IPS-18c (cell line): ENCODE data around the gene TET2.

ENCODE experiments used
- H3K4me3 ChIP-seq: 2 replicates; pipeline ENCODE4 v1.7.0; 2013; ENCODE audit warnings: low read depth, mild to moderate bottlenecking, low read length, moderate library complexity; ENCODE audit not compliant: insufficient read depth
- H3K9me3 ChIP-seq: one replicate; pipeline ENCODE4 v1.6.1; 2013; ENCODE audit warnings: mild to moderate bottlenecking, low read length, moderate library complexity; ENCODE audit not compliant: control insufficient read depth, insufficient read depth

Gene TET2

GRCh38 chr4:105146276-105147015 lies at the start of gene TET2:
Gene TET2, plus strand, starts transcription at chr4:105146876. Its CDS starts 87,067 bp downstream, at chr4:105233943.
- Histone ChIP-seq H3K9me3 (no peaks in the 10 kb centered on the region), H3K4me3 (peak within 1 kb of the TSS; percentile 50)

GRCh38 chr4:105102016-105102415 lies 44.7 kb upstream of the TET2 start:
- Histone ChIP-seq H3K9me3 (no peaks in the 10 kb centered on the region), H3K4me3 (no peak overlapping the region)

- Histone ChIP-seq H3K9me3 (no peaks in the 10 kb centered on the region), H3K4me3 (no peak overlapping the region)
These were observed 40.2 kb upstream of the TET2 start for GRCh38 chr4:105106426-105106825.

- Histone ChIP-seq H3K9me3 (no peaks in the 10 kb centered on the region), H3K4me3 (no peak overlapping the region)
These were observed 39.4 kb upstream of the TET2 start for GRCh38 chr4:105107095-105107856.

GRCh38 chr4:105108971-105109370 lies 37.7 kb upstream of the TET2 start:
- Histone ChIP-seq H3K9me3 (no peaks in the 10 kb centered on the region), H3K4me3 (no peak overlapping the region)

- Histone ChIP-seq H3K9me3 (no peaks in the 10 kb centered on the region), H3K4me3 (no peak overlapping the region)
These were observed 34.4 kb upstream of the TET2 start for GRCh38 chr4:105112274-105112673.

GRCh38 chr4:105113800-105114199 lies 32.9 kb upstream of the TET2 start:
- no peak overlapping the region for H3K4me3 ChIP-seq
- no peaks in the 10 kb centered on the region for H3K9me3 ChIP-seq

- Histone ChIP-seq H3K4me3 (no peak overlapping the region), H3K9me3 (no peaks in the 10 kb centered on the region)
These were observed 29.9 kb upstream of the TET2 start for GRCh38 chr4:105116616-105117319.

GRCh38 chr4:105119356-105119755 lies 27.3 kb upstream of the TET2 start:
- H3K4me3 ChIP-seq: no peak overlapping the region
- H3K9me3 ChIP-seq: no peaks in the 10 kb centered on the region

GRCh38 chr4:105120626-105121025 lies 26.1 kb upstream of the TET2 start:
- H3K9me3 ChIP-seq: no peaks in the 10 kb centered on the region
- H3K4me3 ChIP-seq: no peak overlapping the region

GRCh38 chr4:105122350-105122749 lies 24.3 kb upstream of the TET2 start:
- Histone ChIP-seq H3K9me3 (no peaks in the 10 kb centered on the region), H3K4me3 (no peak overlapping the region)

GRCh38 chr4:105126311-105127169 lies 20.1 kb upstream of the TET2 start:
- no peaks in the 10 kb centered on the region for H3K9me3 ChIP-seq
- H3K4me3 ChIP-seq: no peak overlapping the region

GRCh38 chr4:105127170-105127445 lies 19.6 kb upstream of the TET2 start:
- no peaks in the 10 kb centered on the region for H3K9me3 ChIP-seq
- H3K4me3 ChIP-seq: no peak overlapping the region

GRCh38 chr4:105128208-105128607 lies 18.5 kb upstream of the TET2 start:
- H3K4me3 ChIP-seq: no peak overlapping the region
- no peaks in the 10 kb centered on the region for H3K9me3 ChIP-seq

GRCh38 chr4:105129286-105130040 lies 17.2 kb upstream of the TET2 start:
- Histone ChIP-seq H3K9me3 (no peaks in the 10 kb centered on the region), H3K4me3 (no peak overlapping the region)

GRCh38 chr4:105130945-105131344 lies 15.7 kb upstream of the TET2 start:
- Histone ChIP-seq H3K9me3 (no peaks in the 10 kb centered on the region), H3K4me3 (no peak overlapping the region)

- no peak overlapping the region for H3K4me3 ChIP-seq
- H3K9me3 ChIP-seq: no peaks in the 10 kb centered on the region
These were observed 12.7 kb upstream of the TET2 start for GRCh38 chr4:105133976-105134375.
